Central memory CD8-positive, alpha-beta T cell (primary cell): ENCODE data around the gene RPL19.

Source experiments
- ATAC-seq: fragments of 150-1000 bp; cut with Tn5 transposase; replicated peaks from 2 replicates; pipeline ENCODE4 v1.10.0; 2022; ENCODE audit warnings: mild to moderate bottlenecking, moderate FRiP score, moderate number of reproducible peaks; ENCODE audit not compliant: poor library complexity, severe bottlenecking; ENCODE audit errors: extremely low read depth
- DNase-seq, 2 donors: peaks; one replicate each; pipeline ENCODE4 v3.0.0; 2021; ENCODE audit warnings: low spot score in 2 of 2
- H3K27ac Mint-ChIP-seq: one replicate; pipeline ENCODE4 v1.8.0; 2022; ENCODE audit warnings: low read depth, mild to moderate bottlenecking, moderate library complexity, mixed read lengths
- H3K27me3 Mint-ChIP-seq: one replicate; pipeline ENCODE4 v1.8.0; 2022; ENCODE audit warnings: mixed read lengths
- H3K36me3 Mint-ChIP-seq: one replicate; pipeline ENCODE4 v1.8.0; 2022; ENCODE audit warnings: mild to moderate bottlenecking, moderate library complexity, mixed read lengths; ENCODE audit not compliant: insufficient read depth
- H3K4me1 Mint-ChIP-seq: one replicate; pipeline ENCODE4 v1.8.0; 2022; ENCODE audit warnings: mixed read lengths
- H3K4me3 Mint-ChIP-seq: one replicate; pipeline ENCODE4 v1.8.0; 2022; ENCODE audit warnings: mild to moderate bottlenecking, moderate library complexity, mixed read lengths
- H3K9me3 Mint-ChIP-seq: one replicate; pipeline ENCODE4 v1.8.0; 2022; ENCODE audit warnings: mixed read lengths

The RPL19 gene

GRCh38 chr17:39175695-39176093 lies 24.4 kb upstream of the RPL19 start:
- DNase-seq, result no peak

GRCh38 chr17:39177256-39177655 lies 22.8 kb upstream of the RPL19 start:
- DNase-seq (no peak), ATAC-seq (no peak)
- Mint-ChIP-seq H3K36me3 (peaks cover 17% of the 10 kb centered on the region), H3K4me1 (peaks cover 8% of the 10 kb centered on the region), H3K27ac (no peak overlapping the region), H3K27me3 (no peaks in the 10 kb centered on the region), H3K9me3 (no peaks in the 10 kb centered on the region), H3K4me3 (no peak overlapping the region)

More at GRCh38 chr17:39175695-39176093, 24.4 kb upstream of the RPL19 start:
- peaks cover 12% of the 10 kb centered on the region for H3K36me3 Mint-ChIP-seq
- H3K4me1 Mint-ChIP-seq, result peaks cover 13% of the 10 kb centered on the region
- H3K27ac Mint-ChIP-seq, result no peak overlapping the region
- H3K4me3 Mint-ChIP-seq, result no peak overlapping the region
- no peaks in the 10 kb centered on the region for H3K9me3 Mint-ChIP-seq
- no peak for ATAC-seq
- H3K27me3 Mint-ChIP-seq, result no peaks in the 10 kb centered on the region

GRCh38 chr17:39178536-39178935 lies 21.5 kb upstream of the RPL19 start:
- Mint-ChIP-seq H3K9me3 (no peaks in the 10 kb centered on the region), H3K4me3 (no peak overlapping the region)
- DNase-seq, result no peak

GRCh38 chr17:39181303-39181702 lies 18.8 kb upstream of the RPL19 start:
- H3K9me3 Mint-ChIP-seq, result no peaks in the 10 kb centered on the region
- H3K4me1 Mint-ChIP-seq, result no peaks in the 10 kb centered on the region
- ATAC-seq (no peak), DNase-seq (no peak)
- no peak overlapping the region for H3K4me3 Mint-ChIP-seq
- H3K36me3 Mint-ChIP-seq, result peaks cover 31% of the 10 kb centered on the region
- H3K27me3 Mint-ChIP-seq, result no peaks in the 10 kb centered on the region
- no peak overlapping the region for H3K27ac Mint-ChIP-seq

More at GRCh38 chr17:39178536-39178935, 21.5 kb upstream of the RPL19 start:
- Mint-ChIP-seq H3K27ac (no peak overlapping the region), H3K27me3 (no peaks in the 10 kb centered on the region), H3K4me1 (peaks cover 6% of the 10 kb centered on the region), H3K36me3 (peaks cover 21% of the 10 kb centered on the region)
- no peak for ATAC-seq

- Mint-ChIP-seq H3K27ac (no peak overlapping the region), H3K27me3 (no peaks in the 10 kb centered on the region), H3K9me3 (no peaks in the 10 kb centered on the region), H3K4me1 (no peaks in the 10 kb centered on the region), H3K4me3 (no peak overlapping the region), H3K36me3 (peaks cover 30% of the 10 kb centered on the region)
- ATAC-seq, result no peak
- DNase-seq, result no peak
Measured at GRCh38 chr17:39183045-39183444, 17.0 kb upstream of the RPL19 start.

GRCh38 chr17:39183720-39184119 lies 16.4 kb upstream of the RPL19 start:
- ATAC-seq (no peak), DNase-seq (no peak)
- no peaks in the 10 kb centered on the region for H3K4me1 Mint-ChIP-seq
- H3K9me3 Mint-ChIP-seq, result no peaks in the 10 kb centered on the region
- no peak overlapping the region for H3K4me3 Mint-ChIP-seq
- no peaks in the 10 kb centered on the region for H3K27me3 Mint-ChIP-seq
- H3K36me3 Mint-ChIP-seq, result peaks cover 33% of the 10 kb centered on the region
- H3K27ac Mint-ChIP-seq, result peak overlapping the region; percentile 41

- Mint-ChIP-seq H3K27ac (no peak overlapping the region), H3K4me3 (no peak overlapping the region), H3K9me3 (no peaks in the 10 kb centered on the region), H3K27me3 (no peaks in the 10 kb centered on the region), H3K36me3 (peaks cover 31% of the 10 kb centered on the region), H3K4me1 (no peaks in the 10 kb centered on the region)
- ATAC-seq (no peak), DNase-seq (no peak)
Measured at GRCh38 chr17:39186481-39187002, 13.5 kb upstream of the RPL19 start.

GRCh38 chr17:39187152-39187830 lies 12.8 kb upstream of the RPL19 start:
- Mint-ChIP-seq H3K27me3 (no peaks in the 10 kb centered on the region), H3K27ac (no peak overlapping the region), H3K4me3 (no peak overlapping the region), H3K4me1 (peaks cover 2% of the 10 kb centered on the region), H3K36me3 (peaks cover 29% of the 10 kb centered on the region), H3K9me3 (no peaks in the 10 kb centered on the region)
- DNase-seq (no peak), ATAC-seq (no peak)

- peaks cover 22% of the 10 kb centered on the region for H3K4me1 Mint-ChIP-seq
- H3K27me3 Mint-ChIP-seq, result no peaks in the 10 kb centered on the region
- no peak overlapping the region for H3K4me3 Mint-ChIP-seq
- H3K27ac Mint-ChIP-seq, result no peak overlapping the region
- H3K36me3 Mint-ChIP-seq, result peaks cover 17% of the 10 kb centered on the region
- H3K9me3 Mint-ChIP-seq, result no peaks in the 10 kb centered on the region
- DNase-seq (no peak), ATAC-seq (no peak)
Measured at GRCh38 chr17:39191750-39192510, 8.2 kb upstream of the RPL19 start.

- H3K9me3 Mint-ChIP-seq, result no peaks in the 10 kb centered on the region
- no peak overlapping the region for H3K27ac Mint-ChIP-seq
- no peak for ATAC-seq
- H3K27me3 Mint-ChIP-seq, result no peaks in the 10 kb centered on the region
- no peak for DNase-seq
- peaks cover 13% of the 10 kb centered on the region for H3K36me3 Mint-ChIP-seq
- H3K4me1 Mint-ChIP-seq, result peaks cover 22% of the 10 kb centered on the region
- no peak overlapping the region for H3K4me3 Mint-ChIP-seq
Measured at GRCh38 chr17:39192901-39193300, 7.2 kb upstream of the RPL19 start.

GRCh38 chr17:39193346-39193745 lies 6.7 kb upstream of the RPL19 start:
- H3K27me3 Mint-ChIP-seq, result no peaks in the 10 kb centered on the region
- H3K27ac Mint-ChIP-seq, result no peak overlapping the region
- H3K9me3 Mint-ChIP-seq, result no peaks in the 10 kb centered on the region
- H3K4me1 Mint-ChIP-seq, result peaks cover 22% of the 10 kb centered on the region
- peaks cover 9% of the 10 kb centered on the region for H3K36me3 Mint-ChIP-seq
- DNase-seq (no peak), ATAC-seq (no peak)
- no peak overlapping the region for H3K4me3 Mint-ChIP-seq

- Mint-ChIP-seq H3K4me3 (no peak overlapping the region), H3K9me3 (no peaks in the 10 kb centered on the region), H3K27me3 (no peaks in the 10 kb centered on the region), H3K27ac (no peak overlapping the region), H3K4me1 (peaks cover 23% of the 10 kb centered on the region), H3K36me3 (peaks cover 7% of the 10 kb centered on the region)
- DNase-seq (no peak), ATAC-seq (no peak)
Measured at GRCh38 chr17:39194089-39194984, 5.7 kb upstream of the RPL19 start.
